Stomach (tissue), 9 donors: ENCODE data around the gene PEX11B. TPM values are rescaled to one million over a fixed set of nuclear protein-coding genes. Genes with fewer than 3 reads are reported as not detected.

Source experiments
- DNase-seq, 2 donors: peaks; one replicate each; pipeline versions ENCODE4 v3.0.0 to v3.0.0-alpha.2; 2013 to 2019
- H3K27ac ChIP-seq, 5 donors: fragments of 200-600 bp in 4 of 5; sonication (generic) in 4 of 5; one replicate each; pipeline ENCODE4 v1.5.1; 2013 to 2019; ENCODE audit warnings: mild to moderate bottlenecking in 1 of 5, moderate library complexity in 1 of 5
- H3K27me3 ChIP-seq, 3 donors: fragments of 200-600 bp; sonication (generic); one replicate each; pipeline ENCODE4 v1.5.1; 2017 to 2019; ENCODE audit warnings: mixed run types in 1 of 3
- H3K36me3 ChIP-seq, 4 donors: fragments of 200-600 bp; sonication (generic); 1 replicate in 3 of 4; 2 replicates in 1 of 4; pipeline ENCODE4 v1.5.1; 2016 to 2019
- H3K4me1 ChIP-seq, 4 donors: fragments of 200-600 bp; sonication (generic); one replicate each; pipeline ENCODE4 v1.5.1; 2016 to 2019
- H3K4me3 ChIP-seq, 4 donors: fragments of 200-600 bp; sonication (generic) in 3 of 4; one replicate each; pipeline ENCODE4 v1.5.1; 2016 to 2019; ENCODE audit warnings: mild to moderate bottlenecking in 1 of 4
- H3K9me3 ChIP-seq, 4 donors: fragments of 200-600 bp; sonication (generic); one replicate each; pipeline ENCODE4 v1.5.1; 2016 to 2019
- EP300 ChIP-seq: sonication (generic); formaldehyde crosslinking; IDR thresholded peaks from one replicate; pipeline ENCODE4 v1.6.1; 2017; ENCODE audit warnings: antibody characterized with exemption
- POLR2A ChIP-seq, 4 donors: fragments of 450-650 bp; IDR thresholded peaks; one replicate each; pipeline ENCODE4 v1.6.1; 2016; ENCODE audit warnings: antibody characterized with exemption in 4 of 4, control low read depth in 2 of 4, mild to moderate bottlenecking in 1 of 4, moderate library complexity in 1 of 4
- POLR2AphosphoS5 ChIP-seq, 3 donors: sonication (generic); formaldehyde crosslinking; IDR thresholded peaks; one replicate each; pipeline ENCODE4 v1.6.1; 2016; ENCODE audit warnings: antibody characterized with exemption in 3 of 3
- WGBS, 5 donors: extraction: QIAGEN DNeasy Blood & Tissue Kit in 3 of 5; methylation state at CpG; one replicate each; pipeline versions ENCODE4 v1.1.5 to v1.1.7; 2013 to 2018; 5-methylcytosine and 5-hydroxymethylcytosine counted together
- intact Hi-C: fragments of 100-400 bp; cut with DNase I; formaldehyde crosslinking; loops from one replicate; pipeline ENCODE4 v1.15.1; 2023; ENCODE audit warnings: low total_unique reads
- polyA plus RNA-seq, 3 donors: library from polyadenylated mRNA; stranded (reverse); fragments of 200-250 nt; gene quantifications; one replicate each; pipeline ENCODE4 v1.2.3, GENCODE V29; 2013
- total RNA-seq, 5 donors: library from RNA; depleted of rRNA; stranded (reverse); fragments of >200 nt; gene quantifications; one replicate each; pipeline versions ENCODE4 v1.1.0 to v1.2.3, GENCODE V29; 2014 to 2016
- TF ChIP-seq, protein P1 (sequence below), 7 experiments: fragments of 450-650 bp in 4 of 7; fragments of 200-600 bp in 3 of 7; sonication (generic) in 3 of 7; IDR thresholded peaks; one replicate each; pipeline ENCODE4 v1.5.1; 2016 to 2019; ENCODE audit warnings: antibody characterized with exemption in 7 of 7, control low read depth in 2 of 7, mild to moderate bottlenecking in 1 of 7
- donor health status: healthy with polysubstance abuse.
- donor health status: Bipolar disorder and iron deficiency.
- donor health status: healthy.

PEX11B gene
- total and polyA plus RNA-seq, 8 donors, result 15.6 to 46.6 (median 31.8) TPM

- TF ChIP-seq POLR2AphosphoS5 (IDR thresholded peaks at IDR 0.05), result no peak
- TF ChIP-seq POLR2A (IDR thresholded peaks at IDR 0.05), result no peak
- TF ChIP-seq EP300, result no peak
- TF ChIP-seq, protein P1, sequence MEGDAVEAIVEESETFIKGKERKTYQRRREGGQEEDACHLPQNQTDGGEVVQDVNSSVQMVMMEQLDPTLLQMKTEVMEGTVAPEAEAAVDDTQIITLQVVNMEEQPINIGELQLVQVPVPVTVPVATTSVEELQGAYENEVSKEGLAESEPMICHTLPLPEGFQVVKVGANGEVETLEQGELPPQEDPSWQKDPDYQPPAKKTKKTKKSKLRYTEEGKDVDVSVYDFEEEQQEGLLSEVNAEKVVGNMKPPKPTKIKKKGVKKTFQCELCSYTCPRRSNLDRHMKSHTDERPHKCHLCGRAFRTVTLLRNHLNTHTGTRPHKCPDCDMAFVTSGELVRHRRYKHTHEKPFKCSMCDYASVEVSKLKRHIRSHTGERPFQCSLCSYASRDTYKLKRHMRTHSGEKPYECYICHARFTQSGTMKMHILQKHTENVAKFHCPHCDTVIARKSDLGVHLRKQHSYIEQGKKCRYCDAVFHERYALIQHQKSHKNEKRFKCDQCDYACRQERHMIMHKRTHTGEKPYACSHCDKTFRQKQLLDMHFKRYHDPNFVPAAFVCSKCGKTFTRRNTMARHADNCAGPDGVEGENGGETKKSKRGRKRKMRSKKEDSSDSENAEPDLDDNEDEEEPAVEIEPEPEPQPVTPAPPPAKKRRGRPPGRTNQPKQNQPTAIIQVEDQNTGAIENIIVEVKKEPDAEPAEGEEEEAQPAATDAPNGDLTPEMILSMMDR (IDR thresholded peaks at IDR 0.05), result no peak
- H3K4me1 ChIP-seq, result peaks cover 29 to 79% (median 62%) of the 10 kb centered on the region in 4 donors
- peak overlapping the region; percentile 82 to 96 (median 92) for H3K4me3 ChIP-seq
- no peaks in the 10 kb centered on the region for H3K36me3 ChIP-seq
- H3K27me3 ChIP-seq, result peaks cover 0 to 8% (median 2%) of the 10 kb centered on the region in 3 donors
- no peaks in the 10 kb centered on the region for H3K9me3 ChIP-seq
- H3K27ac ChIP-seq, result peak overlapping the region in 4 of 5 donors; percentile 92 to 99 (median 96)
- no peak for DNase-seq
- intact Hi-C loops, result no loop called here
Measured at GRCh38 chr1:145956361-145956760, 37.8 kb upstream of the PEX11B start.

GRCh38 chr1:145955436-145955835 is 36.9 kb upstream of the PEX11B start:
- Histone ChIP-seq H3K27ac (peak overlapping the region in 4 of 5 donors; percentile 2 to 99 (median 96)), H3K9me3 (no peaks in the 10 kb centered on the region), H3K4me3 (peak overlapping the region in 1 of 4 donors; percentile 82), H3K4me1 (peaks cover 29 to 80% (median 57%) of the 10 kb centered on the region in 4 donors), H3K36me3 (no peaks in the 10 kb centered on the region), H3K27me3 (no peaks in the 10 kb centered on the region)
- TF ChIP-seq POLR2A (IDR thresholded peaks at IDR 0.05), result no peak
- 48 to 66% (median 54%) methylated on average over 2 of the region's 2 CpGs for WGBS, 5 donors
- intact Hi-C loops, result no loop called here
- no peak for DNase-seq

DNA sequence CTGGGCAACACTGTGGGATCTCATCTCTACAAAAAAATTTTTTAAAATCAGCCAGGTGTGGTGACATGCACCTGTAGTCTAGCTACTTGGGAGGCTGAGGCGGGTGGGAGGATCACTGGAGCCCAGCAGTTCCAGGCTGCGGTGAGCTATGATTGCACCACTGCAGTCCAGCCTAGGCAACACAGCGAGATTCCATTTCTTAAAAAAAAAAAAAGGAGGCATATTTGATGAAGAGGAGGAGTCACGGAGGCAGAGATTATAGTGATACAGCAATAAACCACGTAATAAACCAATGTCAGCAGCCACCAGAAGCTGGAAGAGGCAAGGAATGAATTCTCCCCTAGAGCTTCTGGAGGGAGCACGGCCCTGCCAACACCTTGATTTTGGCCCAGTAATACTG is 35.3 kb upstream of the PEX11B start:
- no peak overlapping the region for H3K4me3 ChIP-seq
- no peak for DNase-seq
- intact Hi-C loops, result no loop called here
- WGBS, 5 donors, result 80 to 90% (median 88%) methylated on average over 6 of the region's 6 CpGs
- H3K4me1 ChIP-seq, result peaks cover 29 to 82% (median 56%) of the 10 kb centered on the region in 4 donors
- H3K27ac ChIP-seq, result peak overlapping the region in 1 of 5 donors; percentile 99
- TF ChIP-seq POLR2A (IDR thresholded peaks at IDR 0.05) (no peak), POLR2AphosphoS5 (IDR thresholded peaks at IDR 0.05) (no peak), EP300 (no peak)
- TF ChIP-seq, protein P1 (IDR thresholded peaks at IDR 0.05), result no peak
- H3K9me3 ChIP-seq, result no peaks in the 10 kb centered on the region
- H3K36me3 ChIP-seq, result no peaks in the 10 kb centered on the region
- no peaks in the 10 kb centered on the region for H3K27me3 ChIP-seq

- Histone ChIP-seq H3K4me3 (no peak overlapping the region), H3K27ac (no peak overlapping the region), H3K27me3 (no peaks in the 10 kb centered on the region), H3K9me3 (no peaks in the 10 kb centered on the region), H3K4me1 (peaks cover 21 to 79% (median 49%) of the 10 kb centered on the region in 4 donors), H3K36me3 (no peaks in the 10 kb centered on the region)
- intact Hi-C loops, result no loop called here
- WGBS, 5 donors, result 98 to 100% (median 99%) methylated on average over 3 of the region's 3 CpGs
- DNase-seq, result no peak
- TF ChIP-seq EP300 (no peak), POLR2A (IDR thresholded peaks at IDR 0.05) (no peak), POLR2AphosphoS5 (IDR thresholded peaks at IDR 0.05) (no peak)
- TF ChIP-seq, protein P1 (IDR thresholded peaks at IDR 0.05), result no peak
Measured at GRCh38 chr1:145952903-145953302, 34.4 kb upstream of the PEX11B start.

DNA sequence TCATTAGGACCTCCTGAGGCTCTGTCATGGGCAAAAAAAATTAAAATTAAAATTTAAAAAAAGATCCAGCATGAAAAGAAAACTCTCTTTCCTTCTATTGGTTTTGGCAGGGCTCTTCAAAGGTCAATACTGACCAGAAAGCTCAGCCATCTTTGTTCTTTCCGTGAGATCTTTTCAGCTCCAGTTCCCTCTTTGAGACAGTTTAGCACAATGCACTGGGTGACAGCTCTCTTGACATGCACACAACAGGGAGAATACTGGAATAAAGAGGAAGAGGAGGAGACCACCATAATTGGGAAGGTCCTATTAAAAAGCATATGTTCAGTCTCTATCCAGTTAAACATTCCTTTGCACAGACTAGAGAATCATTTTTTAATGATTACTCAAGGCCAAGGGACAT is 33.0 kb upstream of the PEX11B start:
- intact Hi-C loops, result no loop called here
- Histone ChIP-seq H3K27ac (no peak overlapping the region), H3K4me1 (peaks cover 15 to 71% (median 43%) of the 10 kb centered on the region in 4 donors), H3K4me3 (no peak overlapping the region), H3K9me3 (no peaks in the 10 kb centered on the region), H3K27me3 (no peaks in the 10 kb centered on the region), H3K36me3 (peaks cover 0 to 12% (median 6%) of the 10 kb centered on the region in 4 donors)
- no peak for DNase-seq
- 35 to 73% (median 49%) methylated on average over 1 of the region's 1 CpG for WGBS, 5 donors
- TF ChIP-seq, protein P1 (IDR thresholded peaks at IDR 0.05), result no peak
- no peak for TF ChIP-seq POLR2A (IDR thresholded peaks at IDR 0.05)
- TF ChIP-seq EP300, result no peak
- no peak for TF ChIP-seq POLR2AphosphoS5 (IDR thresholded peaks at IDR 0.05)
